COLO668 (cell line): ENCODE measurements around the gene CEBPZOS.

ENCODE experiments used
- DNase-seq: peaks from one replicate; lab custom pipeline; 2025; ENCODE audit not compliant: unreplicated experiment; lab: John Stamatoyannopoulos, UW

The CEBPZOS gene

GRCh38 chr2:37231241-37232130 is 35.2 kb downstream of the CEBPZOS start, which contains the start of the genes CEBPZ and NDUFAF7:
TSS of gene CEBPZ (minus strand) at chr2:37231596. CDS start at chr2:37231567, 29 bp downstream.
TSS of gene NDUFAF7 (plus strand) at chr2:37231658. CDS start at chr2:37231706, 48 bp downstream.
- DNase-seq, result peak; percentile 89

GRCh38 chr2:37232131-37232933 is 36.0 kb downstream of the CEBPZOS start:
- DNase-seq, result peak; percentile 26

- no peak for DNase-seq
These were observed 47.1 kb downstream of the CEBPZOS start for GRCh38 chr2:37243435-37243834.

- no peak for DNase-seq
These were observed 47.7 kb downstream of the CEBPZOS start for GRCh38 chr2:37244017-37244416.

- no peak for DNase-seq
These were observed 48.5 kb downstream of the CEBPZOS start for GRCh38 chr2:37244755-37245154.

GRCh38 chr2:37246205-37246604 is 49.9 kb downstream of the CEBPZOS start:
- DNase-seq, result no peak

GRCh38 chr2:37250869-37251740 is 54.8 kb downstream of the CEBPZOS start:
- no peak for DNase-seq
